Activated naive CD4-positive, alpha-beta T cell treated with anti-CD3 and anti-CD28 coated beads for 36 hours (primary cell): ENCODE results near the gene XPOT. TPM values are rescaled to one million over a fixed set of nuclear protein-coding genes. Genes with fewer than 3 reads are reported as not detected.

Source experiments
- CTCF ChIA-PET: fragments of 350-600 bp; sonication (Branson Sonifier 250); formaldehyde crosslinking; loops from one replicate; lab custom pipeline; 2021; ENCODE audit warnings: antibody characterized with exemption; lab: Charles Lee
- DNase-seq: peaks from one replicate; pipeline ENCODE4 v3.0.0-alpha.2; 2020
- H3K27ac Mint-ChIP-seq: one replicate; pipeline ENCODE4 v1.8.0; 2021; ENCODE audit warnings: mild to moderate bottlenecking, mixed read lengths
- H3K27me3 Mint-ChIP-seq: one replicate; pipeline ENCODE4 v1.8.0; 2021; ENCODE audit warnings: low read depth, mixed read lengths
- H3K36me3 Mint-ChIP-seq: one replicate; pipeline ENCODE4 v1.8.0; 2021; ENCODE audit warnings: low read depth, mixed read lengths
- H3K4me1 Mint-ChIP-seq: one replicate; pipeline ENCODE4 v1.8.0; 2021; ENCODE audit warnings: low read depth, mixed read lengths
- H3K4me3 Mint-ChIP-seq: one replicate; pipeline ENCODE4 v1.8.0; 2021; ENCODE audit warnings: mild to moderate bottlenecking, moderate library complexity, mixed read lengths
- H3K9me3 Mint-ChIP-seq: one replicate; pipeline ENCODE4 v1.8.0; 2021; ENCODE audit warnings: mixed read lengths
- intact Hi-C: fragments of 100-400 bp; cut with micrococcal nuclease; formaldehyde crosslinking; loops from one replicate; pipeline ENCODE4 v1.15.1; 2023
- total RNA-seq, 2 experiments: library from RNA; stranded (reverse); gene quantifications; one replicate each; pipeline ENCODE4 v1.2.3, GENCODE V29; 2021

Gene XPOT
- total RNA-seq, 2 experiments from 2014 or later = 227 to 236 TPM

GRCh38 chr12:64428956-64429355 is 24.8 kb downstream of the XPOT start:
- CTCF ChIA-PET = no interaction called here
- no peak overlapping the region for H3K4me3 Mint-ChIP-seq
- H3K27me3 Mint-ChIP-seq = no peaks in the 10 kb centered on the region
- no peaks in the 10 kb centered on the region for H3K9me3 Mint-ChIP-seq
- H3K4me1 Mint-ChIP-seq = peaks cover 2% of the 10 kb centered on the region
- H3K27ac Mint-ChIP-seq = no peak overlapping the region
- intact Hi-C loops = no loop called here
- DNase-seq = no peak
- peaks cover 79% of the 10 kb centered on the region for H3K36me3 Mint-ChIP-seq

GRCh38 chr12:64430886-64431285 is 26.7 kb downstream of the XPOT start:
- Mint-ChIP-seq H3K36me3 (peaks cover 78% of the 10 kb centered on the region), H3K9me3 (no peaks in the 10 kb centered on the region), H3K4me1 (peaks cover 2% of the 10 kb centered on the region), H3K4me3 (no peak overlapping the region), H3K27me3 (no peaks in the 10 kb centered on the region), H3K27ac (no peak overlapping the region)
- CTCF ChIA-PET = no interaction called here
- intact Hi-C loops = no loop called here
- no peak for DNase-seq

- Mint-ChIP-seq H3K27me3 (no peaks in the 10 kb centered on the region), H3K36me3 (peaks cover 75% of the 10 kb centered on the region), H3K27ac (no peak overlapping the region), H3K4me3 (no peak overlapping the region), H3K9me3 (no peaks in the 10 kb centered on the region), H3K4me1 (peaks cover 2% of the 10 kb centered on the region)
- intact Hi-C loops = loop anchor here (2.0 kb wide), 1 partner anchor 15 kb away; no protein-coding TSS in a partner anchor
- no peak for DNase-seq
- CTCF ChIA-PET = no interaction called here
Observed at GRCh38 chr12:64431791-64432190, 27.6 kb downstream of the XPOT start.

- no peaks in the 10 kb centered on the region for H3K27me3 Mint-ChIP-seq
- no peak overlapping the region for H3K27ac Mint-ChIP-seq
- no peak overlapping the region for H3K4me3 Mint-ChIP-seq
- no peaks in the 10 kb centered on the region for H3K9me3 Mint-ChIP-seq
- CTCF ChIA-PET = no interaction called here
- no peak for DNase-seq
- peaks cover 2% of the 10 kb centered on the region for H3K4me1 Mint-ChIP-seq
- intact Hi-C loops = loop anchor here (2.0 kb wide), 1 partner anchor 17 kb away; no protein-coding TSS in a partner anchor
- H3K36me3 Mint-ChIP-seq = peaks cover 76% of the 10 kb centered on the region
Observed at GRCh38 chr12:64433915-64434314, 29.7 kb downstream of the XPOT start.

GRCh38 chr12:64440100-64440499 is 35.9 kb downstream of the XPOT start:
- no peak overlapping the region for H3K4me3 Mint-ChIP-seq
- H3K9me3 Mint-ChIP-seq = no peaks in the 10 kb centered on the region
- no peak for DNase-seq
- no peak overlapping the region for H3K27ac Mint-ChIP-seq
- CTCF ChIA-PET = no interaction called here
- intact Hi-C loops = no loop called here
- peaks cover 65% of the 10 kb centered on the region for H3K36me3 Mint-ChIP-seq
- H3K27me3 Mint-ChIP-seq = no peaks in the 10 kb centered on the region
- peaks cover 16% of the 10 kb centered on the region for H3K4me1 Mint-ChIP-seq

GRCh38 chr12:64445490-64445889 is 41.3 kb downstream of the XPOT start:
- no peaks in the 10 kb centered on the region for H3K9me3 Mint-ChIP-seq

GRCh38 chr12:64446295-64446694 is 42.1 kb downstream of the XPOT start:
- H3K9me3 Mint-ChIP-seq = no peaks in the 10 kb centered on the region
- CTCF ChIA-PET = no interaction called here
- intact Hi-C loops = no loop called here
- H3K27ac Mint-ChIP-seq = peak overlapping the region; percentile 44
- DNase-seq = no peak
- no peak overlapping the region for H3K4me3 Mint-ChIP-seq
- H3K4me1 Mint-ChIP-seq = peaks cover 43% of the 10 kb centered on the region
- H3K27me3 Mint-ChIP-seq = no peaks in the 10 kb centered on the region
- peaks cover 46% of the 10 kb centered on the region for H3K36me3 Mint-ChIP-seq

More at GRCh38 chr12:64445490-64445889, 41.3 kb downstream of the XPOT start:
- peaks cover 51% of the 10 kb centered on the region for H3K36me3 Mint-ChIP-seq
- no peak overlapping the region for H3K4me3 Mint-ChIP-seq
- CTCF ChIA-PET = no interaction called here
- peak overlapping the region; percentile 3 for H3K27ac Mint-ChIP-seq
- H3K27me3 Mint-ChIP-seq = no peaks in the 10 kb centered on the region
- DNase-seq = no peak
- peaks cover 35% of the 10 kb centered on the region for H3K4me1 Mint-ChIP-seq
- intact Hi-C loops = no loop called here

GRCh38 chr12:64450057-64450640 is 46.0 kb downstream of the XPOT start:
- H3K4me3 Mint-ChIP-seq = peak overlapping the region; percentile 3
- no peaks in the 10 kb centered on the region for H3K9me3 Mint-ChIP-seq
- H3K27me3 Mint-ChIP-seq = no peaks in the 10 kb centered on the region
- H3K27ac Mint-ChIP-seq = no peak overlapping the region
- intact Hi-C loops = no loop called here
- peaks cover 24% of the 10 kb centered on the region for H3K36me3 Mint-ChIP-seq
- peak; percentile 6 for DNase-seq
- peaks cover 42% of the 10 kb centered on the region for H3K4me1 Mint-ChIP-seq
- CTCF ChIA-PET = interaction anchor here (0.5 kb wide), 1 partner anchor 13 kb away, joined by 3 read pairs; no protein-coding TSS in a partner anchor

GRCh38 chr12:64450711-64451486 is 46.7 kb downstream of the XPOT start:
- no peaks in the 10 kb centered on the region for H3K27me3 Mint-ChIP-seq
- peaks cover 43% of the 10 kb centered on the region for H3K4me1 Mint-ChIP-seq
- CTCF ChIA-PET = interaction anchor here (0.5 kb wide), 1 partner anchor 13 kb away, joined by 3 read pairs; no protein-coding TSS in a partner anchor
- peak overlapping the region; percentile 81 for H3K4me3 Mint-ChIP-seq
- peak; percentile 10 for DNase-seq
- no peaks in the 10 kb centered on the region for H3K9me3 Mint-ChIP-seq
- peak overlapping the region; percentile 86 for H3K27ac Mint-ChIP-seq
- intact Hi-C loops = loop anchor here (1.0 kb wide), 2 partner anchors 8 to 47 kb away; partner anchors contain the start of gene XPOT
- peaks cover 20% of the 10 kb centered on the region for H3K36me3 Mint-ChIP-seq

GRCh38 chr12:64451687-64452558 is 47.7 kb downstream of the XPOT start, which contains the start of gene TBK1:
TBK1 (plus strand) TSS chr12:64452120; CDS start chr12:64455871, 3,751 bp downstream.
- peaks cover 14% of the 10 kb centered on the region for H3K36me3 Mint-ChIP-seq
- H3K4me1 Mint-ChIP-seq = peaks cover 41% of the 10 kb centered on the region
- peak within 1 kb of the TSS; percentile 94 for H3K27ac Mint-ChIP-seq
- H3K27me3 Mint-ChIP-seq = no peaks in the 10 kb centered on the region
- intact Hi-C loops = loop anchor here (1.0 to 2.0 kb wide), 7 partner anchors 7 to 307 kb away; partner anchors contain the start of genes GNS, KICS2, RASSF3 and XPOT
- CTCF ChIA-PET = no interaction called here
- peak; percentile 45 for DNase-seq
- no peaks in the 10 kb centered on the region for H3K9me3 Mint-ChIP-seq
- peak within 1 kb of the TSS; percentile 94 for H3K4me3 Mint-ChIP-seq

GRCh38 chr12:64452559-64453329 is 48.6 kb downstream of the XPOT start:
- intact Hi-C loops = loop anchor here (2.0 kb wide), 5 partner anchors 158 to 306 kb away; partner anchors contain the start of genes GNS, KICS2 and RASSF3
- Mint-ChIP-seq H3K27ac (peak overlapping the region; percentile 94), H3K27me3 (no peaks in the 10 kb centered on the region), H3K9me3 (no peaks in the 10 kb centered on the region), H3K4me1 (peaks cover 49% of the 10 kb centered on the region), H3K4me3 (peak overlapping the region; percentile 94), H3K36me3 (peaks cover 13% of the 10 kb centered on the region)
- DNase-seq = peak; percentile 8
- CTCF ChIA-PET = interaction anchor here (0.8 kb wide), 1 partner anchor 154 kb away, joined by 3 read pairs; no protein-coding TSS in a partner anchor
